CD8-positive, alpha-beta memory T cell (primary cell): ENCODE measurements around the gene C1QTNF8. TPM values are rescaled to one million over a fixed set of nuclear protein-coding genes. Genes with fewer than 3 reads are reported as not detected.
"Not testable (repeated sequence)": the region's sequence is repeated elsewhere in the genome, so short reads cannot be mapped to it uniquely, and the experiment has no call there.

ENCODE experiments used
- CTCF ChIA-PET: fragments of 350-600 bp; sonication (Branson Sonifier 250); formaldehyde crosslinking; loops from one replicate; lab custom pipeline; 2021; ENCODE audit warnings: antibody characterized with exemption; lab: Charles Lee
- POLR2A ChIA-PET: fragments of 350-600 bp; sonication (Branson Sonifier 250); formaldehyde crosslinking; loops from one replicate; lab custom pipeline; 2021; ENCODE audit warnings: antibody characterized with exemption; lab: Charles Lee
- DNase-seq, 5 donors: peaks; one replicate each; pipeline versions ENCODE4 v3.0.0 to v3.0.0-alpha.2; 2020 to 2022; ENCODE audit warnings: mixed read lengths in 1 of 5
- H3K27ac ChIP-seq: one replicate; pipeline ENCODE4 v1.7.0; 2013; ENCODE audit warnings: low read depth, mild to moderate bottlenecking, low read length, moderate library complexity
- H3K27me3 ChIP-seq: 2 replicates; pipeline ENCODE4 v1.7.0; 2013; ENCODE audit warnings: low read length, mild to moderate bottlenecking; ENCODE audit not compliant: insufficient read depth, poor library complexity, severe bottlenecking
- H3K36me3 ChIP-seq: 2 replicates; pipeline ENCODE4 v1.7.0; 2013; ENCODE audit warnings: mild to moderate bottlenecking, low read length, moderate library complexity; ENCODE audit not compliant: insufficient read depth
- H3K4me1 ChIP-seq: 2 replicates; pipeline ENCODE4 v1.7.0; 2013; ENCODE audit warnings: mild to moderate bottlenecking, low read length, moderate library complexity; ENCODE audit not compliant: insufficient read depth
- H3K4me3 ChIP-seq: 2 replicates; pipeline ENCODE4 v1.7.0; 2013; ENCODE audit warnings: mild to moderate bottlenecking, low read length
- H3K9me3 ChIP-seq: 2 replicates; pipeline ENCODE4 v1.7.0; 2013; ENCODE audit warnings: mild to moderate bottlenecking, low read length
- H3K27ac Mint-ChIP-seq, 8 donors: one replicate each; pipeline ENCODE4 v1.8.0; 2020 to 2021; ENCODE audit warnings: mixed read lengths in 8 of 8, mild to moderate bottlenecking in 6 of 8, inconsistent platforms in 3 of 8, moderate library complexity in 3 of 8
- H3K27me3 Mint-ChIP-seq, 2 donors: one replicate each; pipeline ENCODE4 v1.8.0; 2020 to 2021; ENCODE audit warnings: mixed read lengths in 2 of 2, mild to moderate bottlenecking in 1 of 2, moderate library complexity in 1 of 2
- H3K36me3 Mint-ChIP-seq, 3 donors: one replicate each; pipeline ENCODE4 v1.8.0; 2020 to 2021; ENCODE audit warnings: mixed read lengths in 3 of 3, inconsistent platforms in 1 of 3, mild to moderate bottlenecking in 1 of 3
- H3K4me1 Mint-ChIP-seq, 3 donors: one replicate each; pipeline ENCODE4 v1.8.0; 2020 to 2021; ENCODE audit warnings: mixed read lengths in 3 of 3, inconsistent platforms in 1 of 3, mild to moderate bottlenecking in 1 of 3
- H3K4me3 Mint-ChIP-seq, 7 donors: one replicate each; pipeline ENCODE4 v1.8.0; 2020 to 2021; ENCODE audit warnings: mixed read lengths in 7 of 7, mild to moderate bottlenecking in 6 of 7, moderate library complexity in 4 of 7, inconsistent platforms in 2 of 7
- H3K9me3 Mint-ChIP-seq, 5 donors: one replicate each; pipeline ENCODE4 v1.8.0; 2020 to 2022; ENCODE audit warnings: mixed read lengths in 5 of 5, mild to moderate bottlenecking in 3 of 5, moderate library complexity in 2 of 5, inconsistent platforms in 1 of 5
- polyA plus RNA-seq: library from polyadenylated mRNA; unstranded; fragments of 300-500 nt; fragmentation: Illumina TruSeq; gene quantifications from one replicate; pipeline ENCODE4 v1.2.3, GENCODE V29; 2021
- total RNA-seq, 2 experiments: library from RNA; stranded (reverse); gene quantifications; one replicate each; pipeline ENCODE4 v1.2.3, GENCODE V29; 2021

C1QTNF8 gene
- total and polyA plus RNA-seq, 3 experiments from 2014 or later = not detected

GRCh38 chr16:1095450-1096168 is 435 bp downstream of the C1QTNF8 start:
- Histone ChIP-seq H3K4me3 (no peak overlapping the region), H3K27ac (no peak overlapping the region), H3K36me3 (no peaks in the 10 kb centered on the region), H3K9me3 (no peaks in the 10 kb centered on the region), H3K4me1 (no peaks in the 10 kb centered on the region), H3K27me3 (no peaks in the 10 kb centered on the region)
- Mint-ChIP-seq H3K9me3 (no peaks in the 10 kb centered on the region), H3K27me3 (peaks cover 0 to 2% of the 10 kb centered on the region in 2 donors), H3K36me3 (no peaks in the 10 kb centered on the region), H3K4me1 (peaks cover 0 to 2% (median 0%) of the 10 kb centered on the region in 3 donors), H3K4me3 (no peak overlapping the region), H3K27ac (peak overlapping the region in 1 of 8 donors; percentile 74)
- DNase-seq = no peak
- ChIA-PET POLR2A (no interaction called here), CTCF (no interaction called here)

- Mint-ChIP-seq H3K27ac (no peak overlapping the region), H3K27me3 (peaks cover 0 to 2% of the 10 kb centered on the region in 2 donors), H3K9me3 (no peaks in the 10 kb centered on the region), H3K4me3 (no peak overlapping the region), H3K4me1 (peaks cover 0 to 2% (median 0%) of the 10 kb centered on the region in 3 donors), H3K36me3 (no peaks in the 10 kb centered on the region)
- Histone ChIP-seq H3K27me3 (no peaks in the 10 kb centered on the region), H3K4me1 (no peaks in the 10 kb centered on the region), H3K36me3 (no peaks in the 10 kb centered on the region), H3K4me3 (no peak overlapping the region), H3K9me3 (no peaks in the 10 kb centered on the region), H3K27ac (no peak overlapping the region)
- CTCF ChIA-PET = no interaction called here
- DNase-seq = no peak
- POLR2A ChIA-PET = no interaction called here
These were observed 1.2 kb downstream of the C1QTNF8 start for GRCh38 chr16:1094601-1095449.

- no peak overlapping the region for H3K27ac ChIP-seq
- H3K9me3 ChIP-seq = no peaks in the 10 kb centered on the region
- POLR2A ChIA-PET = no interaction called here
- Mint-ChIP-seq H3K27me3 (peaks cover 0 to 2% of the 10 kb centered on the region in 2 donors), H3K4me3 (no peak overlapping the region), H3K27ac (no peak overlapping the region), H3K36me3 (no peaks in the 10 kb centered on the region), H3K4me1 (peaks cover 0 to 2% (median 0%) of the 10 kb centered on the region in 3 donors), H3K9me3 (no peaks in the 10 kb centered on the region)
- H3K4me1 ChIP-seq = no peaks in the 10 kb centered on the region
- CTCF ChIA-PET = no interaction called here
- no peak overlapping the region for H3K4me3 ChIP-seq
- no peak for DNase-seq
- H3K27me3 ChIP-seq = no peaks in the 10 kb centered on the region
- H3K36me3 ChIP-seq = no peaks in the 10 kb centered on the region
These were observed 1.9 kb downstream of the C1QTNF8 start for GRCh38 chr16:1094124-1094479.

GRCh38 chr16:1093284-1094123 is 2.5 kb downstream of the C1QTNF8 start:
- peaks cover 0 to 2% of the 10 kb centered on the region in 2 donors for H3K27me3 Mint-ChIP-seq
- ChIA-PET POLR2A (no interaction called here), CTCF (no interaction called here)
- peaks cover 0 to 2% (median 0%) of the 10 kb centered on the region in 3 donors for H3K4me1 Mint-ChIP-seq
- H3K27ac ChIP-seq = no peak overlapping the region
- H3K4me3 ChIP-seq = no peak overlapping the region
- DNase-seq = no peak
- no peak overlapping the region for H3K4me3 Mint-ChIP-seq
- no peaks in the 10 kb centered on the region for H3K9me3 Mint-ChIP-seq
- no peaks in the 10 kb centered on the region for H3K9me3 ChIP-seq
- H3K27ac Mint-ChIP-seq = no peak overlapping the region
- H3K27me3 ChIP-seq = no peaks in the 10 kb centered on the region
- no peaks in the 10 kb centered on the region for H3K36me3 ChIP-seq
- H3K36me3 Mint-ChIP-seq = no peaks in the 10 kb centered on the region
- H3K4me1 ChIP-seq = no peaks in the 10 kb centered on the region

GRCh38 chr16:1092685-1093283 is 3.3 kb downstream of the C1QTNF8 start:
- H3K4me1 ChIP-seq, H3K4me3 Mint-ChIP-seq, POLR2A ChIA-PET, H3K9me3 ChIP-seq, H3K36me3 ChIP-seq, H3K27ac Mint-ChIP-seq, CTCF ChIA-PET, H3K27me3 Mint-ChIP-seq, H3K4me3 ChIP-seq, H3K27me3 ChIP-seq, H3K9me3 Mint-ChIP-seq, H3K36me3 Mint-ChIP-seq, DNase-seq, H3K27ac ChIP-seq, H3K4me1 Mint-ChIP-seq: not testable (repeated sequence)

GRCh38 chr16:1091992-1092552 is 4.0 kb downstream of the C1QTNF8 start:
- H3K27me3 ChIP-seq = no peaks in the 10 kb centered on the region

GRCh38 chr16:1090620-1091587 is 5.1 kb downstream of the C1QTNF8 start:
- CTCF ChIA-PET = no interaction called here
- Histone ChIP-seq H3K27me3 (no peaks in the 10 kb centered on the region), H3K4me3 (no peak overlapping the region), H3K27ac (no peak overlapping the region), H3K36me3 (no peaks in the 10 kb centered on the region), H3K9me3 (no peaks in the 10 kb centered on the region), H3K4me1 (no peaks in the 10 kb centered on the region)
- Mint-ChIP-seq H3K4me3 (no peak overlapping the region), H3K9me3 (peaks cover 0 to 4% (median under 1%) of the 10 kb centered on the region in 5 donors), H3K4me1 (peaks cover 0 to 2% (median 0%) of the 10 kb centered on the region in 3 donors), H3K27ac (peak overlapping the region in 1 of 8 donors; percentile 78), H3K36me3 (no peaks in the 10 kb centered on the region), H3K27me3 (peaks cover 10 to 12% of the 10 kb centered on the region in 2 donors)
- no peak for DNase-seq
- POLR2A ChIA-PET = no interaction called here

More at GRCh38 chr16:1091992-1092552, 4.0 kb downstream of the C1QTNF8 start:
- Histone ChIP-seq H3K9me3 (no peaks in the 10 kb centered on the region), H3K4me1 (no peaks in the 10 kb centered on the region), H3K27ac (no peak overlapping the region), H3K36me3 (no peaks in the 10 kb centered on the region), H3K4me3 (no peak overlapping the region)
- no peak overlapping the region for H3K4me3 Mint-ChIP-seq
- CTCF ChIA-PET = no interaction called here
- DNase-seq = no peak
- peaks cover 10 to 13% of the 10 kb centered on the region in 2 donors for H3K27me3 Mint-ChIP-seq
- peaks cover 0 to 2% (median 0%) of the 10 kb centered on the region in 3 donors for H3K4me1 Mint-ChIP-seq
- no peaks in the 10 kb centered on the region for H3K36me3 Mint-ChIP-seq
- POLR2A ChIA-PET = no interaction called here
- H3K9me3 Mint-ChIP-seq = peaks cover 0 to 2% (median 0%) of the 10 kb centered on the region in 5 donors
- no peak overlapping the region for H3K27ac Mint-ChIP-seq
